Ovary (tissue), 3 donors: ENCODE measurements around the gene NPFFR2.

Experiments
- EP300 ChIP-seq: sonication (generic); formaldehyde crosslinking; IDR thresholded peaks from one replicate; pipeline ENCODE4 v1.6.1; 2017; ENCODE audit warnings: antibody characterized with exemption
- POLR2A ChIP-seq: fragments of 450-650 bp; IDR thresholded peaks from one replicate; pipeline ENCODE4 v1.6.1; 2017; ENCODE audit warnings: antibody characterized with exemption, mild to moderate bottlenecking, moderate library complexity
- TF ChIP-seq, protein P1 (sequence below), 3 donors: fragments of 450-650 bp in 2 of 3; fragments of 200-600 bp in 1 of 3; IDR thresholded peaks; one replicate each; pipeline versions ENCODE4 v1.5.1 to v1.8.0; 2016 to 2022; ENCODE audit warnings: antibody characterized with exemption in 3 of 3, mild to moderate bottlenecking in 1 of 3
- donor health status: DM: no; HTN: no; CAD: no.

DNA sequence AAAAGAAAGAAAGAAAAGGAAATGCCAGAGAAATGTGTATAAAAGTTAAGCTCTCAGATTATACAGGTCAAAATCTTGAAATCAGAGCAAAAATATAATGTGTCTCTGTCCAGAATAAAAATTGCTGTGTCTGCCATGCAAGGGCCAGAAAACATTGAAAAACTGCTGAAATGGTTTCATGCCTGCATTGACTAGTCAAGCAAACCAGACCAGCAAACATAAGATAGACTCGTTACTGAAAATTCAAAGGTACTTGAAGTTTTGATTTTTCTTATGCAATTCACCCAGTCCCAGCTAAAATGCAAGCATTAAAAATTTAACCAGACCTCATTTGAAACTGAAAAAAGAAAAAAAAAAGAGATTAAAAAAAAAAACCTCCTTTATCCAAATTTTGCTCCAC is 37.2 kb upstream of the NPFFR2 start:
- TF ChIP-seq, protein P1, sequence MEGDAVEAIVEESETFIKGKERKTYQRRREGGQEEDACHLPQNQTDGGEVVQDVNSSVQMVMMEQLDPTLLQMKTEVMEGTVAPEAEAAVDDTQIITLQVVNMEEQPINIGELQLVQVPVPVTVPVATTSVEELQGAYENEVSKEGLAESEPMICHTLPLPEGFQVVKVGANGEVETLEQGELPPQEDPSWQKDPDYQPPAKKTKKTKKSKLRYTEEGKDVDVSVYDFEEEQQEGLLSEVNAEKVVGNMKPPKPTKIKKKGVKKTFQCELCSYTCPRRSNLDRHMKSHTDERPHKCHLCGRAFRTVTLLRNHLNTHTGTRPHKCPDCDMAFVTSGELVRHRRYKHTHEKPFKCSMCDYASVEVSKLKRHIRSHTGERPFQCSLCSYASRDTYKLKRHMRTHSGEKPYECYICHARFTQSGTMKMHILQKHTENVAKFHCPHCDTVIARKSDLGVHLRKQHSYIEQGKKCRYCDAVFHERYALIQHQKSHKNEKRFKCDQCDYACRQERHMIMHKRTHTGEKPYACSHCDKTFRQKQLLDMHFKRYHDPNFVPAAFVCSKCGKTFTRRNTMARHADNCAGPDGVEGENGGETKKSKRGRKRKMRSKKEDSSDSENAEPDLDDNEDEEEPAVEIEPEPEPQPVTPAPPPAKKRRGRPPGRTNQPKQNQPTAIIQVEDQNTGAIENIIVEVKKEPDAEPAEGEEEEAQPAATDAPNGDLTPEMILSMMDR (IDR thresholded peaks at IDR 0.05), result no peak
- TF ChIP-seq POLR2A, result no peak
- no peak for TF ChIP-seq EP300
